Gastroesophageal sphincter (tissue), 3 donors: ENCODE measurements around the gene ARID1B.

ENCODE experiments used
- POLR2A ChIP-seq, 2 donors: fragments of 450-650 bp; IDR thresholded peaks; one replicate each; pipeline ENCODE4 v1.6.1; 2017; ENCODE audit warnings: antibody characterized with exemption in 2 of 2, mild to moderate bottlenecking in 2 of 2, moderate library complexity in 1 of 2
- TF ChIP-seq, protein P1 (sequence below), 4 experiments: fragments of 200-600 bp in 2 of 4; fragments of 450-650 bp in 2 of 4; sonication (generic) in 1 of 4; IDR thresholded peaks; one replicate each; pipeline ENCODE4 v1.5.1; 2017 to 2019; ENCODE audit warnings: antibody characterized with exemption in 4 of 4, mild to moderate bottlenecking in 2 of 4, moderate library complexity in 2 of 4

GRCh38 chr6:157058574-157058973 is 281.4 kb downstream of the ARID1B start:
- TF ChIP-seq, protein P1, sequence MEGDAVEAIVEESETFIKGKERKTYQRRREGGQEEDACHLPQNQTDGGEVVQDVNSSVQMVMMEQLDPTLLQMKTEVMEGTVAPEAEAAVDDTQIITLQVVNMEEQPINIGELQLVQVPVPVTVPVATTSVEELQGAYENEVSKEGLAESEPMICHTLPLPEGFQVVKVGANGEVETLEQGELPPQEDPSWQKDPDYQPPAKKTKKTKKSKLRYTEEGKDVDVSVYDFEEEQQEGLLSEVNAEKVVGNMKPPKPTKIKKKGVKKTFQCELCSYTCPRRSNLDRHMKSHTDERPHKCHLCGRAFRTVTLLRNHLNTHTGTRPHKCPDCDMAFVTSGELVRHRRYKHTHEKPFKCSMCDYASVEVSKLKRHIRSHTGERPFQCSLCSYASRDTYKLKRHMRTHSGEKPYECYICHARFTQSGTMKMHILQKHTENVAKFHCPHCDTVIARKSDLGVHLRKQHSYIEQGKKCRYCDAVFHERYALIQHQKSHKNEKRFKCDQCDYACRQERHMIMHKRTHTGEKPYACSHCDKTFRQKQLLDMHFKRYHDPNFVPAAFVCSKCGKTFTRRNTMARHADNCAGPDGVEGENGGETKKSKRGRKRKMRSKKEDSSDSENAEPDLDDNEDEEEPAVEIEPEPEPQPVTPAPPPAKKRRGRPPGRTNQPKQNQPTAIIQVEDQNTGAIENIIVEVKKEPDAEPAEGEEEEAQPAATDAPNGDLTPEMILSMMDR (IDR thresholded peaks at IDR 0.05) = no peak
- TF ChIP-seq POLR2A (IDR thresholded peaks at IDR 0.05) = no peak
